Measurements from ENCODE around the gene GPRC5B. TPM values are rescaled to one million over a fixed set of nuclear protein-coding genes. Genes with fewer than 3 reads are reported as not detected.

The GPRC5B gene
- total RNA-seq, 1 donor from 2014 or later = 15.4 TPM

DNA sequence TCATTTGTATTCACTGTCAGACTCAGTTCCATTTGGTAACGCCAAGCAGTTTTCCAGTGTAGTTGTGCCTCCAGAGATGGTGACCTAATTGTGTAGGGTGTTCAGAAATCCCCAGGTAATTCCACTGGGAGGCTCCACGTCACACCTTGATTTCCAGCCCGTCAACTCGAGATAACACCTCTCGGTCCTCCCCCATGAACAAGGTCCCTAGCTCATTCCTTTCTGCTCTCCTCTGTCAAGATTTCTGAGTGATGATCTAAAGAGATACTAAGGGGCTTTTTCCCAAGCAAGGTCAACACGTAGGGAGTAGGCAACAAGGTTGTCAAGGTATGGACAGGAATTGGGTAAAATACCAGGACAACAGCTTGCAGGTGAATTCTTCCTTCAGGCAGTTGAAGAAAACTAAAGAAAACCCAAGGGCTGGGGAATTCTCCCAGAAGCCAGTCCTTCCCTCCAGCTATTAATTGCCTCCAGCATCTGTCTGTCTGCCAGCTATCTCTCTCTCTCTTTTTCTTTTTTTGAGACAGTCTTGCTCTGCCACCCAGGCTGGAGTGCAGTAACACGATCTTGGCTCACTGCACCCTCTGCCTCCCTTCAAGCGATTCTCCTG is 31.4 kb downstream of the GPRC5B start:
- intact Hi-C loops (cut with DNase I) = no loop called here
- H3K36me3 ChIP-seq = no peaks in the 10 kb centered on the region

DNA sequence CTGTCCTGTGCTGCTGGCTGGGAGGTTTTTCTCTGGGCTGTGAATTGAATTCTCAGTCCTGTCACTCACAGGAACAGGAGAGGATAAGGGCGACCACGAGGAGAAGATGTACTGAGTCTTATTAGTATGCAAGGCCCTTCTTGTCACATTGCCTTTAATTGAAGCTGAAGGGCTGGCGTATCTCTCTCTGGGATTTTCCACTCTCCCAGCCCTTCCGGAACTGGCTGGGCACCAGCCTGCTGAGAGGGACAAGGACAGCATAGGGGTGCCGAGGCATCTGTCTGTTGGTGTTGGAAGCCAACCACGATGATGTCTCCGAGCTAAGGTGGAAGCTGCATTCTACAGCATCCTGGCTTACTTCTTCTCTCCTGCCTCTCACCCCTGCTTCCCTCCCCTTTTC is 33.2 kb downstream of the GPRC5B start:
- intact Hi-C loops (cut with DNase I) = no loop called here
- no peak overlapping the region for H3K4me3 ChIP-seq
- ATAC-seq (no peak), DNase-seq (no peak)
- no peaks in the 10 kb centered on the region for H3K4me1 ChIP-seq
- no peaks in the 10 kb centered on the region for H3K27me3 ChIP-seq (ENCODE audit: low read depth)
- H3K36me3 ChIP-seq = no peaks in the 10 kb centered on the region
- no peak overlapping the region for H3K27ac ChIP-seq
- H3K9me3 ChIP-seq = no peaks in the 10 kb centered on the region
- TF ChIP-seq, protein P1, sequence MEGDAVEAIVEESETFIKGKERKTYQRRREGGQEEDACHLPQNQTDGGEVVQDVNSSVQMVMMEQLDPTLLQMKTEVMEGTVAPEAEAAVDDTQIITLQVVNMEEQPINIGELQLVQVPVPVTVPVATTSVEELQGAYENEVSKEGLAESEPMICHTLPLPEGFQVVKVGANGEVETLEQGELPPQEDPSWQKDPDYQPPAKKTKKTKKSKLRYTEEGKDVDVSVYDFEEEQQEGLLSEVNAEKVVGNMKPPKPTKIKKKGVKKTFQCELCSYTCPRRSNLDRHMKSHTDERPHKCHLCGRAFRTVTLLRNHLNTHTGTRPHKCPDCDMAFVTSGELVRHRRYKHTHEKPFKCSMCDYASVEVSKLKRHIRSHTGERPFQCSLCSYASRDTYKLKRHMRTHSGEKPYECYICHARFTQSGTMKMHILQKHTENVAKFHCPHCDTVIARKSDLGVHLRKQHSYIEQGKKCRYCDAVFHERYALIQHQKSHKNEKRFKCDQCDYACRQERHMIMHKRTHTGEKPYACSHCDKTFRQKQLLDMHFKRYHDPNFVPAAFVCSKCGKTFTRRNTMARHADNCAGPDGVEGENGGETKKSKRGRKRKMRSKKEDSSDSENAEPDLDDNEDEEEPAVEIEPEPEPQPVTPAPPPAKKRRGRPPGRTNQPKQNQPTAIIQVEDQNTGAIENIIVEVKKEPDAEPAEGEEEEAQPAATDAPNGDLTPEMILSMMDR (IDR thresholded peaks at IDR 0.05) = no peak

More for the DNA sequence above, 31.4 kb downstream of the GPRC5B start:
- no peaks in the 10 kb centered on the region for H3K27me3 ChIP-seq (ENCODE audit: low read depth)
- H3K4me1 ChIP-seq = no peaks in the 10 kb centered on the region
- no peak overlapping the region for H3K4me3 ChIP-seq
- no peak overlapping the region for H3K27ac ChIP-seq
- no peaks in the 10 kb centered on the region for H3K9me3 ChIP-seq
- ATAC-seq = no peak
- TF ChIP-seq, protein P1 (IDR thresholded peaks at IDR 0.05) = no peak
- DNase-seq = no peak

DNA sequence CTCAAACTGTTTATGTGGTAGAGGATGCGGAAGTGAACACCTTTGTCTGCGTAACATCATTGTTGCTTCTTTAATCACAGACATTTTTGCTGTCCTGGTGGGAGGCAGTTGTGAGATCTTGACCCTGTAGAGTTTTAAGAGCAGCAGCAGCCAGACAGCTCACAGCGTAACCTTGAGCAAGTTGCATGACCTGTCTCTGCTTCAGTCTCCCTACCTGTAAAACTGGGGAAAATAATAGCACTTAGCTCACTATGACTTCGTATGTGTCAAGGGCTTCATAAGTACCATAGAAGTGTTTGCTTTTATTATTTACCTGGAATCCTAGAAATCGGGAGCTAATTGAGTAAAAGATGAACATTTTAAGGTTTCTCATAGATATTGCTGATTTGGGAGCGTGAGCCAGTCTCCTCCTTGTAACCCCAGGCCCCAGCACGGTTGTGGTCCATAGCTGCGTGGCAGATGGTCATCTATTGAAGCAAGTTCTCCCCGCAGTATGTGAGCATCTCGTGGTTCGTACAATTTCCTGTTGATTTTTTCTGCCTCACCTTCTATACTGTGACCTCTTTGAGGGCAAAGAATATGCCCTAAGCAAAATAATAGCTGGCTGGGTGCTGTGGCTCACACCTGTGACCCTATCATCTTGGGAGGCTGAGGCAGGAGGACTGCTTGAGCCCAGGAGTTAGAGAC is 34.4 kb downstream of the GPRC5B start:
- H3K36me3 ChIP-seq = no peaks in the 10 kb centered on the region
- H3K27ac ChIP-seq = no peak overlapping the region
- DNase-seq = no peak
- TF ChIP-seq, protein P1 (IDR thresholded peaks at IDR 0.05) = no peak
- no peaks in the 10 kb centered on the region for H3K9me3 ChIP-seq
- no peaks in the 10 kb centered on the region for H3K4me1 ChIP-seq
- H3K4me3 ChIP-seq = no peak overlapping the region
- ATAC-seq = peak; percentile 60 to 78
- intact Hi-C loops (cut with DNase I) = no loop called here
- H3K27me3 ChIP-seq (ENCODE audit: low read depth) = no peaks in the 10 kb centered on the region

DNA sequence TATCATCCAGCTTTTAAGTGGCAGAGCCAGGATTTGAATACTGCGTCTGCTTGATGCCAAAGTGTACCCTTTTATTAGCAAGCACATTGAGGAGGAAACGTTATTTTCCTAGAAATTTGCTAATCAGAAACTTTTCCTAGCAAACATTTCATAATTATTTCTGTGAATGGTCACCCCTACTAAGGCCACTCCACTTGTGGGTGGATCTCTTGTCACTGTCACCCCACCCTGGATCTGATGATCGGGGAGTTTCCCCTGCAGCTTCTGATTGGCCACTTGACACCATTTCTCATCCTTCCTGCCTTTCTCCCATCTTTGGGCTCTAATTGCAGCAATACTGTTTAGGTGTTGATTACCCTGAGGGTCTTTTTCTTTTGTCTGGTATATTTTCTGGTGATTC is 35.9 kb downstream of the GPRC5B start:
- intact Hi-C loops (cut with DNase I) = no loop called here
- ATAC-seq = no peak
- TF ChIP-seq, protein P1 (IDR thresholded peaks at IDR 0.05) = no peak

DNA sequence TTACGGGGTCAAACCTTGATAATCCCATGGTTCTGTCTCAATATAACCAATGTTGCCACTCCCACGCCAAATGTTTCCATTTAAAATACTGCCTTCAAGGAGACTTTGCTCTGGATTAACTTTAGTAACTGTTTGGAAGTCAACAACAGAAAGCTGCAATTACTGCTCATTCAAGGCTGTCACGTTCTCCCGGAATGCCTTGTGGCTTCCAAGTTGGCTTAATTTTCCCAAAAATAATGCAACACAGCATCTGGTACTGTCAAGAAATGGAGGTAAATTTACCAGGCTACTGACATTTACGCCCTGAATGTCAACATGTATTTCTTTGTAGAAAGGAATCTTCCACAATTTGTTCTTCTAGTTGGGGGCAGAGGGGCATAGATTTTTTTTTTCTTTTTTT is 38.2 kb downstream of the GPRC5B start:
- no peaks in the 10 kb centered on the region for H3K36me3 ChIP-seq
- no peaks in the 10 kb centered on the region for H3K9me3 ChIP-seq
- H3K4me3 ChIP-seq = no peak overlapping the region
- H3K27me3 ChIP-seq (ENCODE audit: low read depth) = no peaks in the 10 kb centered on the region
- no peak for ATAC-seq
- no peak overlapping the region for H3K27ac ChIP-seq
- intact Hi-C loops (cut with DNase I) = no loop called here
- H3K4me1 ChIP-seq = no peaks in the 10 kb centered on the region
- DNase-seq = no peak
- TF ChIP-seq, protein P1 (IDR thresholded peaks at IDR 0.05) = no peak

More for the DNA sequence above, 35.9 kb downstream of the GPRC5B start:
- no peak overlapping the region for H3K4me3 ChIP-seq
- H3K9me3 ChIP-seq = no peaks in the 10 kb centered on the region
- no peak for DNase-seq
- H3K4me1 ChIP-seq = no peaks in the 10 kb centered on the region
- H3K36me3 ChIP-seq = no peaks in the 10 kb centered on the region
- H3K27ac ChIP-seq = no peak overlapping the region
- H3K27me3 ChIP-seq (ENCODE audit: low read depth) = no peaks in the 10 kb centered on the region

Data from lower lobe of right lung (tissue), 2 donors.